GM12801 (cell line): Measurements from ENCODE around the gene SLC25A1.

Experiments used
- TF ChIP-seq, protein P1 (sequence below): IDR thresholded peaks from one replicate; pipeline ENCODE4 v1.5.1; 2011; ENCODE audit warnings: control low read depth; ENCODE audit not compliant: insufficient read length; ENCODE audit errors: extremely low read depth

Gene SLC25A1

DNA sequence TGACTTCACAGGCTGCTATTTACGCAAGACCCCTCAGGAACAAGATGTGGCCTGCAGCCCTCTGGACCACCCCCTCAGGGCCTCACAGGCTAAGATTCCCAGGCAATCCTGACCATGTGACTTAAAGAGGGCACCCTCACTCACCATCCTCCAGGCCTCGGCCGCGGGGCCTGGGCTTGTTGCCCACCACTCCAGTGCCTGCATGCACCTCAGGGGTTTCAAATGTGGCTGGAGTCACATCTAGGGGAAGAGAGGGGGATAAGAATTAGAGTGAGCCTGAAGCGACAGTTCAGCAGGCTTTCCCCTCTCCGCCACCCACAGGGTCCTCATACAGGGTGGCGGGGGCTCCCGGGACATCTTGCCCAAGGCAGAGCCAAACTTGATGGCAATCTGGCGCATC, 36.1 kb downstream of the SLC25A1 start:
- TF ChIP-seq, protein P1, sequence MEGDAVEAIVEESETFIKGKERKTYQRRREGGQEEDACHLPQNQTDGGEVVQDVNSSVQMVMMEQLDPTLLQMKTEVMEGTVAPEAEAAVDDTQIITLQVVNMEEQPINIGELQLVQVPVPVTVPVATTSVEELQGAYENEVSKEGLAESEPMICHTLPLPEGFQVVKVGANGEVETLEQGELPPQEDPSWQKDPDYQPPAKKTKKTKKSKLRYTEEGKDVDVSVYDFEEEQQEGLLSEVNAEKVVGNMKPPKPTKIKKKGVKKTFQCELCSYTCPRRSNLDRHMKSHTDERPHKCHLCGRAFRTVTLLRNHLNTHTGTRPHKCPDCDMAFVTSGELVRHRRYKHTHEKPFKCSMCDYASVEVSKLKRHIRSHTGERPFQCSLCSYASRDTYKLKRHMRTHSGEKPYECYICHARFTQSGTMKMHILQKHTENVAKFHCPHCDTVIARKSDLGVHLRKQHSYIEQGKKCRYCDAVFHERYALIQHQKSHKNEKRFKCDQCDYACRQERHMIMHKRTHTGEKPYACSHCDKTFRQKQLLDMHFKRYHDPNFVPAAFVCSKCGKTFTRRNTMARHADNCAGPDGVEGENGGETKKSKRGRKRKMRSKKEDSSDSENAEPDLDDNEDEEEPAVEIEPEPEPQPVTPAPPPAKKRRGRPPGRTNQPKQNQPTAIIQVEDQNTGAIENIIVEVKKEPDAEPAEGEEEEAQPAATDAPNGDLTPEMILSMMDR: no peak

DNA sequence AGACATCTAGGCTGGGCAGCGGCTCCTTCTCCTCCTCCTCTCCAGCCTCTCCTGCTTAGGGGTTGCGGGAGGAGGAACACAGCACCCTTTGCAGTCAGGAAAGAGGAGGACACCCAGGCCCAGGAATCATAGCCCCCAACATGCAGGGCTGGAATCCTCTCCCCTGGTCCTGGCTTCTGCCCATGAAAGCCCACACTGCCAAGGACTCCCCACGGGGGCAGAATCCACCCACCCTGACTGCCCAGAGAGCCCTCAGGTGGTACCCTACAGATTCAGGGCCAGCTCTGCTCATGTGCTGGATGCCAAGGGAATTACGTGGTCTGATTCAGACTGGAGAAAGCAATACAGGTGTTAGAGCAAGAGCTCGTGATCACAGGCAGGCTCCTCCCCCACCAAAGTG, 38.6 kb downstream of the SLC25A1 start:
- TF ChIP-seq, protein P1: no peak

DNA sequence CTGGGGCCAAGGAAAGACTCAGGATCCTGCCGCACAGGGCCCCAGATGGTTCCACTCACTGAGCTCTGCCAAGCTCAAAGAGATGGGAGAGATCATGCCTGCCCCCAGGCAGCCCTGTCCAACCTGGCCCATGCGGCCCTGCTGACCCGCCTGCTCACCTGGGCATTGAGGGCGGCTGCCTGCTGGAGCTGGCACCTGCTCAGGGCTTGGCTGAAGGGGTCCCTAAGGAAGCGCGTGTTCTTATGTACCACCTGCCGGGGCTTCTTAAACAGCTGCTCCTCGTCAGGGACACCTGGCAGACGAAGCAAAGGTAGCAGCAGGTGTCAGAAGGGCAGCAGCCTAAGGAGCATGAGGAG, 39.6 kb downstream of the SLC25A1 start:
- TF ChIP-seq, protein P1: no peak

DNA sequence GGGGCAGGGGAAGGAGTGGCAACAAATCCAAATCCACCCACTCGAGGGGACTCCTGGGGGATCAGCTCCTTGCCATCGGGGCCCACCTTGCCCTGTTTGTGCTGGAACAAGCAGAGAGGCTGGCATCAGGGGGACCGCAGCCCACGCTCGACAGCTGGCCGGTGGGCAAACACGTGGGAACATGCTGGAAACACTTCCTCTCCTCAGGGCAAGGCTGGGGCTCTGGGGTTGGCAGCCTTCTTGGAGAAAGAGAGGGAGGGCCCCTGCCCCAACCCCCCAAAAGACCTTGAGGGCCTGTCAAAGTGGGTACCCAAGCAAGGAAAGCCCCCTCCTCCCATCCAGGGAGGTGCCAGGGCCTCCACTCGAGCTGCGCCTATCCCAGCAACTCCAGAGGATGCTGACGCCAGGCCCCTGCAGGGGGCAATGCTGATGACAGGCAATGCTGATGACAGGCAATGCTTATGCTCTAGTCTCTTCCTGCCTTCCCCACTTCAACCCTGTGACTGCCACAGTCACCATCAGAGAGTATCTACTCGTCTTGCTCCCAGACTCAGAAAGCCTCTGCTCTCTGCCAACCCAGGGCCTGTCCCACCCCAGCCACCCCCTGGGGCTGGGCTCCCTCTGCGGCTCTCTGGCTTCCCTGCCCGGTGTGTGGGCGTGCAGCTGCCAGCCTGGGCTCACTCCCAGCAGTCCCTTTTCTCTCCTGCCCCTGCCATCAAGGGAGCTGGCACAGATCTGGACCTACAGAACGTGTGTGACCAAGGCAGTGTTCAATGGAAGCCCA, 40.1 kb downstream of the SLC25A1 start:
- TF ChIP-seq, protein P1: no peak

DNA sequence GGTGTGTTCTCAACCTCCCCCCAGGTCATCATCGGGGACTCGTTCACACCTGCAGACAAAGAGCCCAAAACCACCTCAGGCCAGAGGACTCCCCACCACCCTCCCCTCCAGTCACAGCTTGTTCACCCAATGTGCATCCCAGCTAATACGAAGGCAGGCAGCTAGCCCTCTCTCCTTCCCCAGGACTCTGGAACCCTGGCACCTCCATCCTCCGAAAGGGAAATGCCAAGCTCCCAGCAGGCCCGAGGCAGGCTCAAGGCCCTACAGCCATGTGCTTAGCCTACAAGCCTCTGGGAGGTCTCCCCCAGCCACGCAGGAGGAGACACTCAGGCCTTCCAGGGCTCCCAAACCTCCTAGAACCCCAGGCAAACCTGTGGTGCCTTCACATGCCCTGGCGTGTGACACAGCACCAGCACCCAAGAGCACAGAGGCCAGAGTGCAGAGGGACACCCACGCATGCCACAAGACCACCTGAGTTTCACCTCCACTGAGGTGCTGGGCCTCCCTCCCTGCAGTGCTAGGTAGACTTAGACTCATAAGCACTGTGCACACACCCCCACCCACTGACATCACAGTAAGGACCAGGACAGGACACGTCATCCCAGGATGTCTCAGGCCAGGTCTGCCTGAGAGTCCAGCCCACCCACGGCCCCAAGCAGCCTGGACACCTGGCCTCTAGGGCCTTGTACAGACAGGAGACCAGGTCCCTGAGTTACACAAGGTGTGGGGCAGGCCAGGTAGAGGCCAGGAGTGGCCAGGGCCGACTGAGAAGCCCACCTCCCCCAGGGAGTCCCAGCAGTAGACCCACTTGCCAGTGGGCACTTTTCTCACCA, 40.9 kb downstream of the SLC25A1 start:
- TF ChIP-seq, protein P1: no peak

DNA sequence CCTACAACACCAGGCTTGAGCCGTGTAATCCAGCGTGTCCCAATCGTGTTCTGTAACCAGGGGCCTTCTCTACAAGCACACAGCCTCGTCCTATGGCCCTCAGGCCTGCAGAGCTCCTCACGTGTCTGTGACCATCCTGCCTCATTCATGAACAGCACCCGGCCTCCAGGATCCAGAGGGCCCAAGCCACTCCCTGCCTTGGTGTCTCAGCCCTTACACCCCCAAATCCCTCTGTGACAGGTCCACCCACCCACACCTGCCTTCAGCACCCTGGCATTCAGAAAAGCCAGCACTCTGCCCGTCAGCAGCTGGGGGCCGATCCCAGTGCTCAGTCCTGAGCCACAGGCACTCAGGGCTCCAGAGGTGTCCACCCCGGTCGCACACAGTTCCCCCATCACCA, 41.6 kb downstream of the SLC25A1 start:
- TF ChIP-seq, protein P1: no peak

DNA sequence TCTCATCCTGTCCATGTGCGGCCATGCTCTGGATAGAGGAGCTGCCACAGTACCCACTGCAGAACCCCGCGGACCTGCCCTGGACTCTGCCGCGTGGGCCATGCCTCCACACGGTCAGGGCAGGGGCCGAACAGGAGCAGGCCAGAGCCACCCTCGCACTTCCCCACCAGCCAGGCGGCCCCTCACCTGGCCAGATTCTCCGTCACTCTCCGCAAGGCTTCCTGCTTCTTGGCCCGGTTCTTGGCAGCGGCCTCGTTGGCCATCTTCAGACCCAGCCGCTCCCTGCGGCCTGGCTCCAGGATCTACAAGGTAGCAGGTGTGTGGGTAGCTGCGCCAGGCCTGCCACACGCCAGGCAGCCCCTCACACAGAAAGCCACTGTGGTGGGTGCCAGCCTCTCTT, 43.7 kb downstream of the SLC25A1 start:
- TF ChIP-seq, protein P1: no peak
